SK-N-SH treated with all-trans-retinoic acid at 6 μM for 48 hours (cell line): Measurements from ENCODE around the gene MED27.

Experiments
- ATAC-seq: fragments of 200-7000 bp; cut with Tn5 transposase; 3 replicates; pipeline ENCODE4 v1.9.1; 2020; ENCODE audit warnings: mild to moderate bottlenecking, moderate library complexity
- ARNTL ChIP-seq: fragments of 450-650 bp; formaldehyde crosslinking; IDR thresholded peaks from 2 replicates; pipeline ENCODE4 v1.5.0; 2020; ENCODE audit warnings: low read depth, mild to moderate bottlenecking, moderate library complexity, borderline replicate concordance
- BACH2 ChIP-seq: fragments of 250-450 bp; sonication (Bioruptor Pico); IDR thresholded peaks from 2 replicates; pipeline ENCODE4 v1.9.0; 2021; ENCODE audit warnings: mild to moderate bottlenecking, borderline replicate concordance
- ESRRG ChIP-seq: fragments of 250-450 bp; sonication (Bioruptor Pico); IDR thresholded peaks from 2 replicates; pipeline ENCODE4 v1.6.1; 2021; ENCODE audit warnings: mild to moderate bottlenecking
- GLIS3 ChIP-seq: fragments of 250-450 bp; sonication (Bioruptor Pico); IDR thresholded peaks from 2 replicates; pipeline ENCODE4 v1.5.0; 2020; ENCODE audit warnings: mild to moderate bottlenecking, moderate library complexity
- ISL1 ChIP-seq: fragments of 250-450 bp; sonication (Bioruptor Pico); IDR thresholded peaks from 2 replicates; pipeline ENCODE4 v2.1.2; 2022; ENCODE audit warnings: mild to moderate bottlenecking, moderate library complexity
- OSR1 ChIP-seq: fragments of 250-450 bp; sonication (Bioruptor Pico); IDR thresholded peaks from 2 replicates; pipeline ENCODE4 v1.8.0; 2022; ENCODE audit warnings: moderate library complexity, mild to moderate bottlenecking, inconsistent platforms
- PPARA ChIP-seq: fragments of 250-450 bp; sonication (Bioruptor Pico); IDR thresholded peaks from 2 replicates; pipeline ENCODE4 v1.5.0; 2020; ENCODE audit warnings: mild to moderate bottlenecking, borderline replicate concordance
- RARB ChIP-seq: fragments of 250-450 bp; sonication (Bioruptor Pico); IDR thresholded peaks from 2 replicates; pipeline ENCODE4 v1.8.0; 2021; ENCODE audit warnings: mild to moderate bottlenecking, moderate library complexity
- TCF4 ChIP-seq: fragments of 250-450 bp; sonication (Bioruptor Pico); IDR thresholded peaks from 2 replicates; pipeline ENCODE4 v1.8.0; 2021; ENCODE audit warnings: mild to moderate bottlenecking, moderate library complexity, borderline replicate concordance
- TOX ChIP-seq: fragments of 250-450 bp; sonication (Bioruptor Pico); IDR thresholded peaks from 2 replicates; pipeline ENCODE4 v1.8.0; 2021; ENCODE audit warnings: mild to moderate bottlenecking, moderate library complexity, borderline replicate concordance
- ZFP30 ChIP-seq: fragments of 450-650 bp; formaldehyde crosslinking; IDR thresholded peaks from 2 replicates; pipeline ENCODE4 v1.5.0; 2022; ENCODE audit warnings: mild to moderate bottlenecking, moderate library complexity
- ZNF565 ChIP-seq: fragments of 450-650 bp; formaldehyde crosslinking; conservative IDR thresholded peaks from 2 replicates; pipeline ENCODE4 v1.5.0; 2020; ENCODE audit warnings: low read depth, mild to moderate bottlenecking, moderate library complexity
- ZNF70 ChIP-seq: fragments of 450-650 bp; formaldehyde crosslinking; IDR thresholded peaks from 2 replicates; pipeline ENCODE4 v1.5.0; 2020; ENCODE audit warnings: mild to moderate bottlenecking, moderate library complexity
- ZNF8 ChIP-seq: fragments of 450-650 bp; formaldehyde crosslinking; IDR thresholded peaks from 2 replicates; pipeline ENCODE4 v1.5.0; 2020; ENCODE audit warnings: mild to moderate bottlenecking, moderate library complexity
- TF ChIP-seq, protein P1 (sequence below): fragments of 250-450 bp; sonication (Bioruptor Pico); IDR thresholded peaks from 2 replicates; pipeline ENCODE4 v1.8.0; 2021; ENCODE audit warnings: low read depth, mild to moderate bottlenecking, moderate library complexity, borderline replicate concordance
- TF ChIP-seq, protein P2 (sequence below): fragments of 250-450 bp; sonication (Bioruptor Pico); IDR thresholded peaks from 2 replicates; pipeline ENCODE4 v1.8.0; 2020; ENCODE audit warnings: mild to moderate bottlenecking, moderate library complexity, borderline replicate concordance
- TF ChIP-seq, protein P3 (sequence below): fragments of 250-450 bp; sonication (Bioruptor Pico); IDR thresholded peaks from 2 replicates; pipeline ENCODE4 v1.5.1; 2021; ENCODE audit warnings: mild to moderate bottlenecking, moderate library complexity
- TF ChIP-seq, protein P4 (sequence below): fragments of 250-450 bp; sonication (Bioruptor Pico); IDR thresholded peaks from 2 replicates; pipeline ENCODE4 v1.5.0; 2020; ENCODE audit warnings: mild to moderate bottlenecking, moderate library complexity
- TF ChIP-seq, protein P5 (sequence below): fragments of 250-450 bp; sonication (Bioruptor Pico); IDR thresholded peaks from 2 replicates; pipeline ENCODE4 v1.5.1; 2020; ENCODE audit warnings: low read depth, mild to moderate bottlenecking, moderate library complexity

Gene MED27

DNA sequence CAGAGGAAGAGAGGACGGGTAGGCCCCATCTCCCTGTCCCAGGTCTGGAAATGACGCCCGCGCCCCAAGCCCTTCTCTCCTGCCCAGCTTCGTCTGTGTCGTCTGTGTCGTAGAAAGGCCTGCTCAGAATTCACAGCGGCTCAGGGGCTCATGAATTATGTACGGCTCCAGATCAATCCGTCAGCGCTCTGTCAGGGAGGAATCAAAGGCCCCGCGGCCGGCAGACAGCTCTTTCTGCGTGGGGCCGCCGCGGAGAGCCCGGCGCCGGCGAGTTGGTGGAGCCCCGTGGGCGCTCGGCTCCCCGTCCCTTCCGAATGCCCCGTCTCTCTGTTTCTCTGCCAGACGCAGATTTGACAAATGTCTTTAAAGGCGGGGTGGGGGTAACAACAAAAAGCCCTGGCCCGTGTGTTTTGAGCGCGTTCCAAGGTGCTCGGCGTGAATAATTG lies 255.9 kb downstream of the MED27 start:
- TF ChIP-seq, protein P1, sequence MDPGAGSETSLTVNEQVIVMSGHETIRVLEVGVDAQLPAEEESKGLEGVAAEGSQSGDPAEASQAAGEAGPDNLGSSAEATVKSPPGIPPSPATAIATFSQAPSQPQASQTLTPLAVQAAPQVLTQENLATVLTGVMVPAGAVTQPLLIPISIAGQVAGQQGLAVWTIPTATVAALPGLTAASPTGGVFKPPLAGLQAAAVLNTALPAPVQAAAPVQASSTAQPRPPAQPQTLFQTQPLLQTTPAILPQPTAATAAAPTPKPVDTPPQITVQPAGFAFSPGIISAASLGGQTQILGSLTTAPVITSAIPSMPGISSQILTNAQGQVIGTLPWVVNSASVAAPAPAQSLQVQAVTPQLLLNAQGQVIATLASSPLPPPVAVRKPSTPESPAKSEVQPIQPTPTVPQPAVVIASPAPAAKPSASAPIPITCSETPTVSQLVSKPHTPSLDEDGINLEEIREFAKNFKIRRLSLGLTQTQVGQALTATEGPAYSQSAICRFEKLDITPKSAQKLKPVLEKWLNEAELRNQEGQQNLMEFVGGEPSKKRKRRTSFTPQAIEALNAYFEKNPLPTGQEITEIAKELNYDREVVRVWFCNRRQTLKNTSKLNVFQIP (CRISPR knock-in tag), result no peak
- TF ChIP-seq ZNF70 (no peak), ZNF565 (CRISPR knock-in tag) (no peak), BACH2 (CRISPR knock-in tag) (no peak), OSR1 (CRISPR knock-in tag) (no peak), ARNTL (CRISPR knock-in tag) (no peak), GLIS3 (CRISPR knock-in tag) (no peak), ISL1 (no peak), TCF4 (CRISPR knock-in tag) (no peak), TOX (CRISPR knock-in tag) (no peak), ESRRG (CRISPR knock-in tag) (no peak)
- TF ChIP-seq, protein P2, sequence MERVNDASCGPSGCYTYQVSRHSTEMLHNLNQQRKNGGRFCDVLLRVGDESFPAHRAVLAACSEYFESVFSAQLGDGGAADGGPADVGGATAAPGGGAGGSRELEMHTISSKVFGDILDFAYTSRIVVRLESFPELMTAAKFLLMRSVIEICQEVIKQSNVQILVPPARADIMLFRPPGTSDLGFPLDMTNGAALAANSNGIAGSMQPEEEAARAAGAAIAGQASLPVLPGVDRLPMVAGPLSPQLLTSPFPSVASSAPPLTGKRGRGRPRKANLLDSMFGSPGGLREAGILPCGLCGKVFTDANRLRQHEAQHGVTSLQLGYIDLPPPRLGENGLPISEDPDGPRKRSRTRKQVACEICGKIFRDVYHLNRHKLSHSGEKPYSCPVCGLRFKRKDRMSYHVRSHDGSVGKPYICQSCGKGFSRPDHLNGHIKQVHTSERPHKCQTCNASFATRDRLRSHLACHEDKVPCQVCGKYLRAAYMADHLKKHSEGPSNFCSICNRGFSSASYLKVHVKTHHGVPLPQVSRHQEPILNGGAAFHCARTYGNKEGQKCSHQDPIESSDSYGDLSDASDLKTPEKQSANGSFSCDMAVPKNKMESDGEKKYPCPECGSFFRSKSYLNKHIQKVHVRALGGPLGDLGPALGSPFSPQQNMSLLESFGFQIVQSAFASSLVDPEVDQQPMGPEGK (CRISPR knock-in tag), result no peak
- TF ChIP-seq, protein P3, sequence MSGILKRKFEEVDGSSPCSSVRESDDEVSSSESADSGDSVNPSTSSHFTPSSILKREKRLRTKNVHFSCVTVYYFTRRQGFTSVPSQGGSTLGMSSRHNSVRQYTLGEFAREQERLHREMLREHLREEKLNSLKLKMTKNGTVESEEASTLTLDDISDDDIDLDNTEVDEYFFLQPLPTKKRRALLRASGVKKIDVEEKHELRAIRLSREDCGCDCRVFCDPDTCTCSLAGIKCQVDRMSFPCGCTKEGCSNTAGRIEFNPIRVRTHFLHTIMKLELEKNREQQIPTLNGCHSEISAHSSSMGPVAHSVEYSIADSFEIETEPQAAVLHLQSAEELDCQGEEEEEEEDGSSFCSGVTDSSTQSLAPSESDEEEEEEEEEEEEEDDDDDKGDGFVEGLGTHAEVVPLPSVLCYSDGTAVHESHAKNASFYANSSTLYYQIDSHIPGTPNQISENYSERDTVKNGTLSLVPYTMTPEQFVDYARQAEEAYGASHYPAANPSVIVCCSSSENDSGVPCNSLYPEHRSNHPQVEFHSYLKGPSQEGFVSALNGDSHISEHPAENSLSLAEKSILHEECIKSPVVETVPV (CRISPR knock-in tag), result no peak
- TF ChIP-seq, protein P4, sequence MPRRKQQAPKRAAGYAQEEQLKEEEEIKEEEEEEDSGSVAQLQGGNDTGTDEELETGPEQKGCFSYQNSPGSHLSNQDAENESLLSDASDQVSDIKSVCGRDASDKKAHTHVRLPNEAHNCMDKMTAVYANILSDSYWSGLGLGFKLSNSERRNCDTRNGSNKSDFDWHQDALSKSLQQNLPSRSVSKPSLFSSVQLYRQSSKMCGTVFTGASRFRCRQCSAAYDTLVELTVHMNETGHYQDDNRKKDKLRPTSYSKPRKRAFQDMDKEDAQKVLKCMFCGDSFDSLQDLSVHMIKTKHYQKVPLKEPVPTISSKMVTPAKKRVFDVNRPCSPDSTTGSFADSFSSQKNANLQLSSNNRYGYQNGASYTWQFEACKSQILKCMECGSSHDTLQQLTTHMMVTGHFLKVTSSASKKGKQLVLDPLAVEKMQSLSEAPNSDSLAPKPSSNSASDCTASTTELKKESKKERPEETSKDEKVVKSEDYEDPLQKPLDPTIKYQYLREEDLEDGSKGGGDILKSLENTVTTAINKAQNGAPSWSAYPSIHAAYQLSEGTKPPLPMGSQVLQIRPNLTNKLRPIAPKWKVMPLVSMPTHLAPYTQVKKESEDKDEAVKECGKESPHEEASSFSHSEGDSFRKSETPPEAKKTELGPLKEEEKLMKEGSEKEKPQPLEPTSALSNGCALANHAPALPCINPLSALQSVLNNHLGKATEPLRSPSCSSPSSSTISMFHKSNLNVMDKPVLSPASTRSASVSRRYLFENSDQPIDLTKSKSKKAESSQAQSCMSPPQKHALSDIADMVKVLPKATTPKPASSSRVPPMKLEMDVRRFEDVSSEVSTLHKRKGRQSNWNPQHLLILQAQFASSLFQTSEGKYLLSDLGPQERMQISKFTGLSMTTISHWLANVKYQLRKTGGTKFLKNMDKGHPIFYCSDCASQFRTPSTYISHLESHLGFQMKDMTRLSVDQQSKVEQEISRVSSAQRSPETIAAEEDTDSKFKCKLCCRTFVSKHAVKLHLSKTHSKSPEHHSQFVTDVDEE (CRISPR knock-in tag), result no peak
- TF ChIP-seq, protein P5, sequence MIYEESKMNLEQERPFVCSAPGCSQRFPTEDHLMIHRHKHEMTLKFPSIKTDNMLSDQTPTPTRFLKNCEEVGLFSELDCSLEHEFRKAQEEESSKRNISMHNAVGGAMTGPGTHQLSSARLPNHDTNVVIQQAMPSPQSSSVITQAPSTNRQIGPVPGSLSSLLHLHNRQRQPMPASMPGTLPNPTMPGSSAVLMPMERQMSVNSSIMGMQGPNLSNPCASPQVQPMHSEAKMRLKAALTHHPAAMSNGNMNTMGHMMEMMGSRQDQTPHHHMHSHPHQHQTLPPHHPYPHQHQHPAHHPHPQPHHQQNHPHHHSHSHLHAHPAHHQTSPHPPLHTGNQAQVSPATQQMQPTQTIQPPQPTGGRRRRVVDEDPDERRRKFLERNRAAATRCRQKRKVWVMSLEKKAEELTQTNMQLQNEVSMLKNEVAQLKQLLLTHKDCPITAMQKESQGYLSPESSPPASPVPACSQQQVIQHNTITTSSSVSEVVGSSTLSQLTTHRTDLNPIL (CRISPR knock-in tag), result no peak
- ATAC-seq, result no peak

DNA sequence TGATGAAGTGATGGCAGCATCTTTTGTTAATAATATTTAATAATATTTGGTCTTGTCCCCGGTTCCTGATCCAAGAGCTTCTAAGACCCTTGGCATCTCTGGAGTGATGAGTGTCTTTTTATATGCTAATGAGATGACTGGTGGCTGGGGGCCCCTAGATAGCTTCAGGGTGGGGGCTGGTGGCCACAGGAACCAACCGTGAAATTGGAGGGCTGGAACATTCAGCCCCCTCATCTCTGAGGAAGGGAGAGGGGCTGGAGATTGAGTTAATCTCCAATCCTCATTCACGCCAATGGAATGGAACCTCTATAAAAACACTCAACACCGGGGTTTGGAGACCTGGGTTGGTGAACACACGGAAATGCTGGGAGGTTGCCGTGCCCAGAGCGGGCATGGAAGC lies 261.6 kb downstream of the MED27 start:
- no peak for ATAC-seq
- TF ChIP-seq BACH2 (CRISPR knock-in tag) (no peak), PPARA (no peak), ESRRG (CRISPR knock-in tag) (no peak), TOX (CRISPR knock-in tag) (no peak), RARB (no peak), OSR1 (CRISPR knock-in tag) (no peak), ZFP30 (no peak), ZNF8 (CRISPR knock-in tag) (no peak), GLIS3 (CRISPR knock-in tag) (no peak)
- TF ChIP-seq, protein P4 (CRISPR knock-in tag), result no peak
- TF ChIP-seq, protein P3 (CRISPR knock-in tag), result no peak
- TF ChIP-seq, protein P2 (CRISPR knock-in tag), result no peak
- TF ChIP-seq, protein P1 (CRISPR knock-in tag), result no peak
